M059J (cell line): ENCODE measurements around the gene ZNF682. TPM values are rescaled to one million over a fixed set of nuclear protein-coding genes. Genes with fewer than 3 reads are reported as not detected.
"Not testable (repeated sequence)": the region's sequence is repeated elsewhere in the genome, so short reads cannot be mapped to it uniquely, and the experiment has no call there.

Experiments used
- DNase-seq: peaks from one replicate; pipeline ENCODE4 v3.0.0-alpha.2; 2012; ENCODE audit warnings: low read depth
- total RNA-seq: library from RNA; depleted of rRNA; stranded (reverse); fragments of >200 nt; shearing (Covaris generic); gene quantifications from 2 replicates; pipeline ENCODE4 v1.2.3, GENCODE V29; 2014; rRNA removed

ZNF682 gene
- 1.3 and 3.2 TPM in 2 replicates for total RNA-seq

GRCh38 chr19:20039203-20039723 lies at the start of gene ZNF682:
ZNF682 (minus strand) TSS chr19:20039505; CDS start chr19:20039345, 160 bp downstream.
- DNase-seq = peak; percentile 86

DNA sequence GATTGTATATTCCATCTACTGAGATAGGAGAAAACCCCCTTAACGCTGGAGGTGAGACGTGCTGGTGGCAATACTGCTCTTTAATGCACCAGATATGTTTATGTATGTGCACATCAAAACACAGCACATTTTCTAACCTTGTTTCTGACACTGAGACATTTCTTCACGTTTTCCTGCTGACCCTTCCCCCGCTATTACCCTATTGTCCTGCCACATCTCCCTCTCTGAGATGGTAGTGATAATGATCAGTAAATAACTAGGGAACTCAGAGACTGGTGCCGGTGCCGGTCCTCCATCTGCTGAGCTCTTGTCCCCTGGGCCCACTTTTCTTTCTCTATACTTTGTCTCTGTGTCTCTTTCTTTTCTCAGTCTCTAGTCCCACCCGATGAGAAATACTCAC lies 43.6 kb upstream of the ZNF682 start:
- DNase-seq = not testable (repeated sequence)

DNA sequence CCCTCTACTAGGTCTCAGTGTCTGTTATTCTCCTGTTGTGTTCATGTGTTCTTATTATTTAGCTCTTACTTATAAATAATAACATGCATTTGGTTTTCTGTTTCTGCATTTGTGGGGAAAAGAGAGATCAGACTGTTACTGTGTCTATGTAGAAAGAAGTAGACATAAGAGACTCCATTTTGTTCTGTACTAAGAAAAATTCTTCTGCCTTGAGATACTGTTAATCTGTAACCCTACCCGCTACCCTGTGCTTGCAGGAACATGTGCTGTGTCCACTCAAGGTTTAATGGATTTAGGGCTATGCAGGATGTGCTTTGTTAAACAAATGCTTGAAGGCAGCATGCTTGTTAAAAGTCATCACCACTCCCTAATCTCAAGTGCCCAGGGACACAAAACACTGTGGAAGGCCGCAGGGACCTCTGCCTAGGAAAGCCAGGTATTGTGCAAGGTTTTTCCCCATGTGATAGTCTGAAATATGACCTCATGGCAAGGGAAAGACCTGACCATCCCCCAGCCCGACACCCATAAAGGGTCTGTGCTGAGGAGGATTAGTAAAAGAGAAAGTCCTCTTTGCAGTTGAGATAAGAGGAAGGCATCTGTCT lies 43.0 kb upstream of the ZNF682 start:
- not testable (repeated sequence) for DNase-seq

DNA sequence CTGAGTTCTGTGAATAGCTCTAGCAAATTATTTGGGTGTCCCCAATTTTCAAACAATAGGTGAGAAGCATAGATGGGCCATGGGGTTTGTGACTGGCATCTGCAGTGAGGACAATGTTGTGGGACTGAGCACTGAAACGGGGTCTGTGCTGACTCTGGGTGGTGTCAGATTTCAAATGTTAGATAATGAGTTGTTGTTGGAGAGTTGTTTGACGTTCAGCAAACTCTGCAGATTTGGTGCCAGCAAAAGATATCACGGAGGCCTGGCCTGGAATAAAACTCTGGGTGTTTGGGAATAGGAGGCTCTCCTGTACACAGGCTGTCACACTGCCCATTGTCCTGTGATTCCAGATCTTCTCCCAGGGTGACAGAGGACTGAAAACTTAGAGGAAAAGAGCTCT lies 41.4 kb upstream of the ZNF682 start:
- DNase-seq = no peak

DNA sequence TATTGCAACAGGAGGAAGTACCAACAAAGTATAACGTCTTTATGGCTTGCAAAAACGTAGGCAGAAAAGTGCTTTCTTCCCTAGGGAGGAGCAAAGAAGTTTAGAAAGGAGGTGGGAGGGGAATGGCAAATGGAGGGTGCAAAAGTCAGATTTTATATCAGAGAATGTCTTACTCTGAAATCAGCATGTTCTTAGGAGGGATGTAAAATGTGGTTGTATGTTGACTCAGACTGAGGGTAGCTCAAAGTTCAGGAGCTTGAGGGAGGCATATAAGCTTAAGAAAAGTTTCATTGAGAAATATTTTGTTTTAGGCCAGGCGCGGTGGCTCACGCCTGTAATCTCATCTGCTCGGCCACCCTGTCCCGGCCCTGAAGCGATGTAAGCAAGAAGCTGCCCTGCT lies 40.2 kb upstream of the ZNF682 start:
- DNase-seq = no peak

GRCh38 chr19:20078581-20079031 lies 39.3 kb upstream of the ZNF682 start:
- DNase-seq = peak; percentile 4

GRCh38 chr19:20077791-20078463 lies 38.6 kb upstream of the ZNF682 start, which contains the start of gene ZNF90:
ZNF90 (plus strand) TSS chr19:20078000; CDS start chr19:20078133, 133 bp downstream.
- DNase-seq = peak; percentile 76

DNA sequence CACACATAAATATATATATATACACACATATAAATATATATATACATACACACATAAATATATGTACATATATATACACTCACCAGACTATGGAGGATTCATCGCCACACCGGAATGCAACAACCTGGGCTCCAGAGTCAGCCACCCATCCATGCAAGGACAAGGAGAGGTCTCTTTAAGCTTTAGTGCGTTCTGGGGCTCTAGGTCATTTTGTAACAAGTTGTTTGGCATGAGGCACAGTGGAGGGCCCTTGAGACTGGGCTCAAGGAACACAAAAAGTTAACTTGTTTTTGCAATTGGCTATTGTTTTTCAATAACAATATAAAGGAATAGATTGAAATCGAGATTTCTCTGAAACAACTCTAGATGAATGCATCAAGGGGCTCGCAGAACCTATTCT lies 33.6 kb upstream of the ZNF682 start:
- DNase-seq = no peak

GRCh38 chr19:20070691-20071090 lies 31.4 kb upstream of the ZNF682 start:
- no peak for DNase-seq

DNA sequence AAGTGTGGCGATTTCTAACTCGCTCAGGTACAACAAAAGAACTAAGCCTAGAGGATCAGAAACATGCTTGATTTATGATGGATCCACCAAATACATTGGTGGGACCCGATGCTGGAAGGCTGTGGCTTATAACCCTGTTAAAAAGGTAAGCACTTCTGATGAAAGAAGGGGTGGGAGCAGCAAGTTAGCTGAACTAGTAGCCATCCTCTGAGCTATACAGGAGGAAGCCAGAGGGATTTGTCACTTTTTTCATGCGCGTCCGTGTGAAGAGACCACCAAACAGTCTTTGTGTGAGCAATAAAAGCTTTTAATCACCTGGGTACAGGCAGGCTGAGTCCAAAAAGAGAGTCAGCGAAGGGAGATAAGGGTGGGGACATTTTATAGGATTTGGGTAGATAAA lies 29.3 kb upstream of the ZNF682 start:
- not testable (repeated sequence) for DNase-seq

GRCh38 chr19:20067943-20068342 lies 28.6 kb upstream of the ZNF682 start:
- no peak for DNase-seq

- no peak for DNase-seq
Observed at GRCh38 chr19:20066861-20067260, 27.6 kb upstream of the ZNF682 start.

GRCh38 chr19:20060282-20060681 lies 21.0 kb upstream of the ZNF682 start:
- no peak for DNase-seq

DNA sequence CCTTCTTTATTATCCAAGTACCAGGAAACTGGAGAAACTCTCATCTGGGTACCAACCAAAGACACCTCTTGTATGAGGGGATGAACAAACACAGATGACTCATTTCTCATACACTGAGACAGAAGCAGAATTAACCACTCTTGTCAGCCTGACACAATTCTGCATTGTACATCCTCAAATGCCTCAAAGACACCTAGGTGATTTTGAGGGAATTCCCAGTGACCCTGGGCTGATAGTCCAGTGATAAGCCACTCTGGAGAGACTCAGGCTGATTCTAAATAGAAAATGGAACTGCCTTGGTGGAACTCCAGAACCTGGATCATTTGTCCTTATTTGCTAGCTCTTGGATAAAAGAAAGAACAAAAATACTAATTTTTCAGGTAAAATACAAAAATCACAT lies 19.4 kb upstream of the ZNF682 start:
- not testable (repeated sequence) for DNase-seq

DNA sequence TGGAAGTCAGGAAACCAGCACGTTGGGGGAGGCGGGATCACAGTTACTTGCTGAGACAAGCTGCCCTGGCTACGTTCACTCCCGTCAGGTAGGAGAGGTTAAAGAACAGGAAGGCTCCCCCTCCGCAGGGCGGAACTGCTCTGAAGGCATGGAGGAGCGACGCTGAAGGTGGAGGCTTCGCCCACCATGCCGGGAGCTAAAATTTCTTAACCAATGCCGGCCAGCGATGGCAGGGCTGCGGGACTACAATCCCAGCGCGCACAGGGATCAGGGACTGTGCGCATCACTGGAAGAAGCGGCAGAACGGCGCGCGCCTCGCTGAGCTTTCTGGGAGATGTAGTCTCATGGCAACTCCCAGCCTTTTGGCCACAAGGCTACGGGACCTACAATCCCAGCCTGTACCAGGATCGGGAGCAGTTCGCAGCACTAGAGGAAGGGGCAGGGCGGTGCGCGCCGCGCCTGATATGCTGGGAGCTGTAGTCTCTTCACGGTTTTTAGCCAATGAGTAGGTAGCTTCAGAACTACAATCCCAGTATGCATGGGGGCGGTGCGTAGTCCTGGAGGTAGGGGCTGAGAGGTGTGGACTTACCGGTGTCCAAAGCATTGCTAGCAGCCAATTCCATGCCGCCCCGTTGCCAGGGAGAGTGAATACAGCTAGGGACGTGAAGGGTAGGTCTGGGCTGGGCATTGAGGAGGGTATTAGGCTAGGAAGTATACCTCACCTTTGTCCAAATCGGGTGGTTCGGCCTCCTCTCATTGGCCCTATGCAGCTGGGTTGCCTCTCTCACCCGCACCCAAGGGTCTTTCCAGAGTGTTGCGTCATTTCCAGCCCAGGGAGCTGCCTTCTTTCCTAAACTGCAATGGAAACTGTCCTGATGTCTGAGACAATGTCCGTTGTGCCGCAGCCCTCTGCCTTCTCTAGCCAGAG lies 12.8 kb upstream of the ZNF682 start:
- peak; percentile 85 for DNase-seq

- DNase-seq = not testable (repeated sequence)
Observed at GRCh38 chr19:20045742-20046141, 6.4 kb upstream of the ZNF682 start.

DNA sequence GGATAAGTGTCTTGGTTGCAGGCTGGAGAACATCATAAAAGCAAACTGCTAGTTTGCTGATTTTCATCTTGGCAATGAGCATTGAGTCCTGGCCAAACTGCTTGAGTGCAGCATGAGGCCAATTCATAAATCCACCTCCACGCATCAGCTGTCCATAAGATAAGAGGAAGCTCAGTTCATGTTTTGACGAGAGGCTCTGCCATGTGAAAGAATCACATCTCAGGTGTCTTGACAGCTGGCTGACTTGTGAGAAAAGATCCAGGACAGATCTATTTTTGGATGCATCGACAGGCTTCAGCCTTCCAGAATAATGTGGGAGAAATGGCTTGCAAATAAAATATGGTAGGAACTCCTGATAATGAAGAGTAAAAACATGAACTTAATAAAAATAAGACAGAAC lies 5.4 kb upstream of the ZNF682 start:
- no peak for DNase-seq

- DNase-seq = no peak
Observed at GRCh38 chr19:20038358-20039202, 725 bp downstream of the ZNF682 start.

DNA sequence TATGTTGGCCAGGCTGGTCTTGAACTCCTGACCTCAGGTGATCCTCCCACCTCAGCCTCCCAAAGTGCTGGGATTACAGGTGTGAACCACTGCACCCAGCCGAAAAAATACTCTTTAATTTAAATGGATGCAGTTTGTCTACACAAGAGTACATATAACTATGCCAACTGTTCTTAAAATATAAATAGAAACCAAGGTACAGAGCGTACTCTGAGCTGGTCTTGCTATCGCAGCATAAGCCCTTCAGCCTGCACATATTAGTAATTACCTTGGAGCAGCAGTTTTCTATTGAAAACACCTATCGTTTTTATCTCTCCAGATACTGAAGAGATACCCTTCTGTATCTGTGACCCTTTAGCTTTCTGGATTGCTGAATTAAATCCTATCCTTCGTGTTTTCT lies 3.4 kb downstream of the ZNF682 start:
- no peak for DNase-seq

GRCh38 chr19:20028611-20029010 lies 10.7 kb downstream of the ZNF682 start:
- DNase-seq = no peak

DNA sequence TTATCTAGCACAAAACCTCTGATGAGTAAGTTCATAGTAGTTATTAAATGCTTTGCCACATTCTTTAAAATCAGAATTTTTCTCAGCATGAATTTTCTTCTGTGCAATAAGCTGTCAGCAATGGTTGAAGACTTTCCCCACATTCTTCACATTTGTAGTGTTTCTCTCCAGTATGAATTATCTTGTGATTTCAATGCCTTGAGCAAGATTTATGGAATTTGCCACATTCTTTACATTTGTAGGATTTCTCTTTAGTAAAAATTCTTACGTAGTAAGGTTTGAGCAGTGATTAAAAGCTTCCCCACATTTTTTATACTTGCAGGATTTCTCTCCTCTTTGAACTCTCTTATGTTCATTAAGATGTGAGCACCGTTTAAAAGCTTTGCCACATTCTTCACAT lies 33.6 kb downstream of the ZNF682 start:
- DNase-seq = no peak
